Coronary artery (tissue), 2 donors: ENCODE data around the gene ENOX1.

Source experiments
- DNase-seq: peaks from one replicate; pipeline ENCODE4 v3.0.0-alpha.2; 2017; ENCODE audit warnings: low spot score
- H3K27ac ChIP-seq, 2 donors: fragments of 200-600 bp; sonication (generic); one replicate each; pipeline ENCODE4 v1.5.1; 2016 to 2019
- H3K4me3 ChIP-seq: fragments of 200-600 bp; sonication (generic); 2 replicates; pipeline ENCODE4 v1.5.1; 2016; ENCODE audit warnings: mild to moderate bottlenecking, moderate library complexity
- TF ChIP-seq, protein P1 (sequence below): fragments of 200-600 bp; sonication (generic); IDR thresholded peaks from one replicate; pipeline ENCODE4 v1.5.1; 2019; ENCODE audit warnings: antibody characterized with exemption

ENOX1 gene

DNA sequence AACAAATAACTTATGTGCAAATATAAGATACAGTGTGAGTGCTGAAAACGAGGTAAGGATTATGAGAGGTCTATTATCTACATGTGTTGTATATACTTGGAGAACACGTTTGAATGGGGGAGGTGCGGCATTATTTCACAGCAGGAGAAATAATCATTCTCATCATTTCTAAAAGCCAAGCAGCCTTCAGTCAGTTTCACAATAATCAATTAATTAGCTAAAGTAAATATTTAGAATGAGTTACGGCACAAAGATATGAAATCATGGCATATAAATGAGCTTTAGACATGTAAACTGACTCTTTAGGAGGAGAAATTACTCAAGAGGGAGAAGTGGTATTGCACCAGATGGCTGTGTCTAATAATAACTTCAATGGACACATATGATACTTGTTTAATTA, 396.8 kb downstream of the ENOX1 start:
- H3K27ac ChIP-seq: no peak overlapping the region
- no peak overlapping the region for H3K4me3 ChIP-seq
- TF ChIP-seq, protein P1, sequence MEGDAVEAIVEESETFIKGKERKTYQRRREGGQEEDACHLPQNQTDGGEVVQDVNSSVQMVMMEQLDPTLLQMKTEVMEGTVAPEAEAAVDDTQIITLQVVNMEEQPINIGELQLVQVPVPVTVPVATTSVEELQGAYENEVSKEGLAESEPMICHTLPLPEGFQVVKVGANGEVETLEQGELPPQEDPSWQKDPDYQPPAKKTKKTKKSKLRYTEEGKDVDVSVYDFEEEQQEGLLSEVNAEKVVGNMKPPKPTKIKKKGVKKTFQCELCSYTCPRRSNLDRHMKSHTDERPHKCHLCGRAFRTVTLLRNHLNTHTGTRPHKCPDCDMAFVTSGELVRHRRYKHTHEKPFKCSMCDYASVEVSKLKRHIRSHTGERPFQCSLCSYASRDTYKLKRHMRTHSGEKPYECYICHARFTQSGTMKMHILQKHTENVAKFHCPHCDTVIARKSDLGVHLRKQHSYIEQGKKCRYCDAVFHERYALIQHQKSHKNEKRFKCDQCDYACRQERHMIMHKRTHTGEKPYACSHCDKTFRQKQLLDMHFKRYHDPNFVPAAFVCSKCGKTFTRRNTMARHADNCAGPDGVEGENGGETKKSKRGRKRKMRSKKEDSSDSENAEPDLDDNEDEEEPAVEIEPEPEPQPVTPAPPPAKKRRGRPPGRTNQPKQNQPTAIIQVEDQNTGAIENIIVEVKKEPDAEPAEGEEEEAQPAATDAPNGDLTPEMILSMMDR: no peak
- DNase-seq: no peak

GRCh38 chr13:43389573-43389972, 397.2 kb downstream of the ENOX1 start:
- no peak for DNase-seq
- Histone ChIP-seq H3K27ac (no peak overlapping the region), H3K4me3 (no peak overlapping the region)
- TF ChIP-seq, protein P1: no peak

DNA sequence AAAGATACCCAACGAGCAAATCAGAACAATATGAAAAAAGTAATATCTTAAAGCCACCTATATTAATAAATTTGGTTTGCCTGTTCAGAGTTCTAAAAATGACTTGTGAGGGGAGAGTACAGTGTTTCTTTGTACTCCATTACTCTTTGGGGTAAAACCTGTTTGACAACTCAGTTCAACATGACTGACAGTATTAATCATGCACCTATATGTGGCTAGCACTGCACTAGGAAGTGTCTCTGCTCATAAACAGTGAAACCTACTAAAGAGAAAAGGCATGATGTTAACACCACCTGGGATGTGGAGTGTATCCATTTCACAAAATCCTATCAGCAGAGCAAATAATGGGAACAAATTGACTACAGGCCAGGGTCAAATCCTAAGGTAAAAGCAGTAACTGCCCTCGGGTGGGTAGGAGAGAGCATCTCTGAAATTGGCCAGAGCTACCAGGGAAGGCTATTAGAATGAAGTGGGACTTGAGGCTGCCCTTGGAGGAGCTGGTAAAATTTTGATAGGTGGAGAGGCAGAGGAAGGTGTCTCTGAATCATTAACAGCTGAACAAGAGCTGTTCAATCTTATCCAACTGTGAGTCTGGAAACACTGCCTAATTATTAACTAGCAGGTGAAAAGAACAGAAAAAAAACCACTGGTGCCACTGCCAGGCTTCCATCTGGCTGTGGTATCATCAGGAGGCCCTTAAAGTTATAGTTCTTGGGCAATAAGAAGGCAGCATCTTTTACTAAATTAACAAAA, 398.3 kb downstream of the ENOX1 start:
- Histone ChIP-seq H3K4me3 (no peak overlapping the region), H3K27ac (no peak overlapping the region)
- TF ChIP-seq, protein P1: no peak
- no peak for DNase-seq

GRCh38 chr13:43387880-43388279, 398.9 kb downstream of the ENOX1 start:
- TF ChIP-seq, protein P1: no peak
- DNase-seq: no peak
- H3K4me3 ChIP-seq: no peak overlapping the region
- H3K27ac ChIP-seq: no peak overlapping the region

GRCh38 chr13:43383498-43384165, 403.1 kb downstream of the ENOX1 start:
- Histone ChIP-seq H3K27ac (no peak overlapping the region), H3K4me3 (no peak overlapping the region)
- TF ChIP-seq, protein P1: no peak
- DNase-seq: no peak

DNA sequence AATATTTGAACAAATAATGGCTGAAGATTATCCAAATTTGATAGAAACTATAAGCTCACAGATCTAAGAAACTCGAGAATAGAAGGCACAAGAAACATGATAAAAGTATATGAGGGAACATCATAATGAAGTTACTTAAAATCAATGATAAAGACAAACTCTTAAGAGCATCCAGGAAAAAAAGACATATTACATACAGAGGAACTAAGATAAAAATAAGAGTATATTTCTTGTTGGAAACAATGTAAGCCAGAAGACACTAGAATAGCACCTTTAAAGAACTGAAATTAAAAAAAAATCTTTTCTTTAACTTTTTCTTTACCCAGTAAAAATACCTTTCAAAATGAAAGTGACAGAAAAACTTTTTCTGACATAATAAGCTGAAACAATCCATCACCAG, 407.0 kb downstream of the ENOX1 start:
- TF ChIP-seq, protein P1: no peak
- DNase-seq: no peak
- Histone ChIP-seq H3K4me3 (no peak overlapping the region), H3K27ac (no peak overlapping the region)

DNA sequence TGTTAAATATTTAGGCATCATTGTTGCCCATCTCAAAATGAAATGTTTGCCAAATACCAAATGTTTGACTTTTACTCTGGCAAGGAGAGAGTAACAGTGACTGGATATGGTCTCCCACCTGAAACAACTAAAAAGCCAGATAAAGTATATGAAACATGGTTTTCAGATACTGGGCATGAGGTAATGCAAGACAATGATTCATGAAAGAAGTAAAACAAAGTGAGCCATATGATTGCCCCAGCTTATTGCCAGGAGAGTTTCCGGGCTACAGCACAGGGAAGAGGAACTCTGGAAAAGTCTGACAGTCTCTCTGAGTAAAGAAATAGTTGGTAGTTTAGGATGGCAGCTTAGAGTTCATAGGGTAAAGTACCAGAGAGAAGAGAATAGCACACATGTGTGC, 408.8 kb downstream of the ENOX1 start:
- TF ChIP-seq, protein P1: no peak
- DNase-seq: no peak
- Histone ChIP-seq H3K27ac (no peak overlapping the region), H3K4me3 (no peak overlapping the region)
